ENCODE results near the gene HCAR2. TPM values are rescaled to one million over a fixed set of nuclear protein-coding genes. Genes with fewer than 3 reads are reported as not detected.
"Not testable (repeated sequence)": the region's sequence is repeated elsewhere in the genome, so short reads cannot be mapped to it uniquely, and the experiment has no call there.

The HCAR2 gene
- total and polyA plus RNA-seq, 2 donors (not counting 1 experiment from before 2014, with no cell fraction given) = 0.82 TPM; not detected in 1

DNA sequence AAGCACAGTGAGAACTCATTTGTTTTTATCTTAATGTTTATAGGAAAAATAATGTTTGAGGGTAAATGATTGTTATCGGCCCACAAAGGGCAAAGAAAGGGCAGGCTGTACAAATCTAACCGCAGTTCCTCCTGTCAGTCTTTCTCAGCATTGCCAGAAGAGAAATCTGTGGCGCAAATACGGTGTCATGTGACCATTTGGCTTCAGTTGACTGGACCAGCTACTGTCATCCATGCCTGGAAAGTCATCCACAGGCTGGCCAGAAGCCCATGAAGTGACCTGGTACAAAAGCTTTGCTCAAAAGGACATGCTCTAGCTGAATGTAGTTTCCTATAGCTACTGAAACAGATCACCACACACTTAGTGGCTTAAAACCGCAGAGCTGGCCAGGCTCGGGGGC is 43.6 kb downstream of the HCAR2 start:
- Histone ChIP-seq H3K9me3 (ENCODE audit: control extremely low read depth in 1 of 3, control insufficient read depth in 2 of 3, insufficient read depth in 1 of 3, low read length in 2 of 3) (no peaks in the 10 kb centered on the region), H3K9ac (ENCODE audit: low read length) (no peak overlapping the region), H4K20me1 (ENCODE audit: control insufficient read depth, insufficient read depth, low read length, poor library complexity, severe bottlenecking) (no peaks in the 10 kb centered on the region), H3K27ac (ENCODE audit: low read length in 2 of 2) (no peak overlapping the region), H3K4me1 (ENCODE audit: control insufficient read depth in 2 of 2, insufficient read depth in 2 of 2, low read length in 2 of 2) (no peaks in the 10 kb centered on the region), H3K27me3 (replicated peaks in 1 of 4; ENCODE audit: control extremely low read depth in 1 of 4, control insufficient read depth in 3 of 4, insufficient read depth in 4 of 4, low read length in 3 of 4) (no peaks in the 10 kb centered on the region), H3K36me3 (replicated peaks in 1 of 2; ENCODE audit: control extremely low read depth in 1 of 2, control insufficient read depth in 1 of 2, extremely low read depth in 1 of 2, insufficient read depth in 2 of 2, low read length in 1 of 2) (no peaks in the 10 kb centered on the region), H2AFZ (ENCODE audit: insufficient read depth, low read depth, low read length, poor library complexity, severe bottlenecking) (no peak overlapping the region), H3K4me2 (replicated peaks; ENCODE audit: low read depth, low read length, poor library complexity, severe bottlenecking) (no peak overlapping the region), H3K79me2 (ENCODE audit: control insufficient read depth, insufficient read depth, low read length) (no peaks in the 10 kb centered on the region), H3K4me3 (ENCODE audit: control extremely low read depth in 1 of 5, extremely low read depth in 1 of 5, insufficient read depth in 1 of 5, low read depth in 2 of 5, low read length in 4 of 5) (no peak overlapping the region)
- Mint-ChIP-seq H3K9me3 (ENCODE audit: insufficient read depth) (no peaks in the 10 kb centered on the region), H3K27me3 (no peaks in the 10 kb centered on the region), H3K27ac (no peak overlapping the region), H3K4me3 (no peak overlapping the region), H3K4me1 (no peaks in the 10 kb centered on the region)
- ChIA-PET CTCF (interaction anchor here (1.5 kb wide), 1 partner anchor 13 kb away, joined by 3 read pairs; no protein-coding TSS in a partner anchor), POLR2A (no interaction called here)
- ATAC-seq (ENCODE audit: low read depth) = no peak
- intact Hi-C loops (cut with micrococcal nuclease) = no loop called here
- TF ChIP-seq, protein P1, sequence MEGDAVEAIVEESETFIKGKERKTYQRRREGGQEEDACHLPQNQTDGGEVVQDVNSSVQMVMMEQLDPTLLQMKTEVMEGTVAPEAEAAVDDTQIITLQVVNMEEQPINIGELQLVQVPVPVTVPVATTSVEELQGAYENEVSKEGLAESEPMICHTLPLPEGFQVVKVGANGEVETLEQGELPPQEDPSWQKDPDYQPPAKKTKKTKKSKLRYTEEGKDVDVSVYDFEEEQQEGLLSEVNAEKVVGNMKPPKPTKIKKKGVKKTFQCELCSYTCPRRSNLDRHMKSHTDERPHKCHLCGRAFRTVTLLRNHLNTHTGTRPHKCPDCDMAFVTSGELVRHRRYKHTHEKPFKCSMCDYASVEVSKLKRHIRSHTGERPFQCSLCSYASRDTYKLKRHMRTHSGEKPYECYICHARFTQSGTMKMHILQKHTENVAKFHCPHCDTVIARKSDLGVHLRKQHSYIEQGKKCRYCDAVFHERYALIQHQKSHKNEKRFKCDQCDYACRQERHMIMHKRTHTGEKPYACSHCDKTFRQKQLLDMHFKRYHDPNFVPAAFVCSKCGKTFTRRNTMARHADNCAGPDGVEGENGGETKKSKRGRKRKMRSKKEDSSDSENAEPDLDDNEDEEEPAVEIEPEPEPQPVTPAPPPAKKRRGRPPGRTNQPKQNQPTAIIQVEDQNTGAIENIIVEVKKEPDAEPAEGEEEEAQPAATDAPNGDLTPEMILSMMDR (IDR thresholded peaks at IDR 0.05) = no peak
- TF ChIP-seq EZH2 (IDR thresholded peaks at IDR 0.05; ENCODE audit: borderline replicate concordance, insufficient read depth, low read depth, low read length, poor library complexity, severe bottlenecking) = no peak
- DNase-seq = no peak
- 53% methylated on average over 6 of the region's 6 CpGs for WGBS (ENCODE audit: insufficient coverage)

DNA sequence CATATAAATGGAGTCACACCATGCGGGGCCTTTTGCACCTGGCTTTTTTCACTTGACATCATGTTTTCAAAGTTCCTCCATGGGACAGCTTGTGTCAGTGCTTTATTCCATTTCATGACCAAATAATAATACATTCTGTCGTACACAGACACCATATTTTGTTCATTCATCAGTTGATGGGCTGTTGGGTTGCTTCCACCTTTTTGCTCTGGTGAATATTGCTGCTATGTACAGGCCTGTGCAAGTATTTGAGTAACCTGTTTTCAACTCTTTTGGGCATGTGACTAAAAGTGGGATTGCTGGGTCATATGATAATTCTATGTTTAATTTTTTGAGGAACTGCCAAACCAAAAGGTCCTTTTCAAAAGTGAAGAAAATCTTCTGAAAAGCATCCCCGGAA is 46.9 kb downstream of the HCAR2 start:
- intact Hi-C loops (cut with micrococcal nuclease) = no loop called here
- TF ChIP-seq EZH2 (IDR thresholded peaks at IDR 0.05; ENCODE audit: borderline replicate concordance, insufficient read depth, low read depth, low read length, poor library complexity, severe bottlenecking) = no peak
- TF ChIP-seq, protein P1 (IDR thresholded peaks at IDR 0.05) = no peak
- POLR2A ChIA-PET = no interaction called here
- DNase-seq (no peak), ATAC-seq (ENCODE audit: low read depth) (no peak)
- no peak overlapping the region for H3K9ac ChIP-seq (ENCODE audit: low read length)
- no peaks in the 10 kb centered on the region for H3K36me3 ChIP-seq (replicated peaks in 1 of 2; ENCODE audit: control extremely low read depth in 1 of 2, control insufficient read depth in 1 of 2, extremely low read depth in 1 of 2, insufficient read depth in 2 of 2, low read length in 1 of 2)
- no peaks in the 10 kb centered on the region for H4K20me1 ChIP-seq (ENCODE audit: control insufficient read depth, insufficient read depth, low read length, poor library complexity, severe bottlenecking)
- no peaks in the 10 kb centered on the region for H3K9me3 ChIP-seq (ENCODE audit: control extremely low read depth in 1 of 3, control insufficient read depth in 2 of 3, insufficient read depth in 1 of 3, low read length in 2 of 3)
- H3K27me3 ChIP-seq (replicated peaks in 1 of 4; ENCODE audit: control extremely low read depth in 1 of 4, control insufficient read depth in 3 of 4, insufficient read depth in 4 of 4, low read length in 3 of 4) = no peaks in the 10 kb centered on the region
- WGBS (ENCODE audit: insufficient coverage) = 83% methylated on average over 2 of the region's 3 CpGs
- CTCF ChIA-PET = interaction anchor here (0.6 kb wide), 1 partner anchor 320 kb away, joined by 3 read pairs; no protein-coding TSS in a partner anchor
- no peak overlapping the region for H3K4me3 ChIP-seq (ENCODE audit: control extremely low read depth in 1 of 5, extremely low read depth in 1 of 5, insufficient read depth in 1 of 5, low read depth in 2 of 5, low read length in 4 of 5)
- no peaks in the 10 kb centered on the region for H3K79me2 ChIP-seq (ENCODE audit: control insufficient read depth, insufficient read depth, low read length)
- no peaks in the 10 kb centered on the region for H3K4me1 ChIP-seq (ENCODE audit: control insufficient read depth in 2 of 2, insufficient read depth in 2 of 2, low read length in 2 of 2)
- no peak overlapping the region for H2AFZ ChIP-seq (ENCODE audit: insufficient read depth, low read depth, low read length, poor library complexity, severe bottlenecking)
- no peaks in the 10 kb centered on the region for H3K4me1 Mint-ChIP-seq
- no peak overlapping the region for H3K27ac ChIP-seq (ENCODE audit: low read length in 2 of 2)
- H3K4me2 ChIP-seq (replicated peaks; ENCODE audit: low read depth, low read length, poor library complexity, severe bottlenecking) = no peak overlapping the region
- no peaks in the 10 kb centered on the region for H3K9me3 Mint-ChIP-seq (ENCODE audit: insufficient read depth)
- no peaks in the 10 kb centered on the region for H3K27me3 Mint-ChIP-seq
- H3K4me3 Mint-ChIP-seq = no peak overlapping the region
- H3K27ac Mint-ChIP-seq = no peak overlapping the region

GRCh38 chr12:122653291-122653690 is 49.9 kb downstream of the HCAR2 start:
- H3K9me3 ChIP-seq (ENCODE audit: control extremely low read depth in 1 of 3, control insufficient read depth in 2 of 3, insufficient read depth in 1 of 3, low read length in 2 of 3); H2AFZ ChIP-seq (ENCODE audit: insufficient read depth, low read depth, low read length, poor library complexity, severe bottlenecking); H3K9me3 Mint-ChIP-seq (ENCODE audit: insufficient read depth); ATAC-seq (ENCODE audit: low read depth); H3K27me3 Mint-ChIP-seq; H3K4me1 Mint-ChIP-seq; H3K27ac Mint-ChIP-seq; DNase-seq; H3K4me1 ChIP-seq (ENCODE audit: control insufficient read depth in 2 of 2, insufficient read depth in 2 of 2, low read length in 2 of 2); H3K79me2 ChIP-seq (ENCODE audit: control insufficient read depth, insufficient read depth, low read length); H3K4me3 Mint-ChIP-seq; H3K9ac ChIP-seq (ENCODE audit: low read length); CTCF ChIA-PET; H4K20me1 ChIP-seq (ENCODE audit: control insufficient read depth, insufficient read depth, low read length, poor library complexity, severe bottlenecking); H3K27me3 ChIP-seq (replicated peaks in 1 of 4; ENCODE audit: control extremely low read depth in 1 of 4, control insufficient read depth in 3 of 4, insufficient read depth in 4 of 4, low read length in 3 of 4); H3K27ac ChIP-seq (ENCODE audit: low read length in 2 of 2); H3K36me3 ChIP-seq (replicated peaks in 1 of 2; ENCODE audit: control extremely low read depth in 1 of 2, control insufficient read depth in 1 of 2, extremely low read depth in 1 of 2, insufficient read depth in 2 of 2, low read length in 1 of 2); intact Hi-C loops (cut with micrococcal nuclease); H3K4me2 ChIP-seq (replicated peaks; ENCODE audit: low read depth, low read length, poor library complexity, severe bottlenecking); POLR2A ChIA-PET; H3K4me3 ChIP-seq (ENCODE audit: control extremely low read depth in 1 of 5, extremely low read depth in 1 of 5, insufficient read depth in 1 of 5, low read depth in 2 of 5, low read length in 4 of 5): not testable (repeated sequence)
- WGBS (ENCODE audit: insufficient coverage) = 94% methylated on average over 3 of the region's 8 CpGs
